ENCODE data around the gene PLEKHB2.

DNA sequence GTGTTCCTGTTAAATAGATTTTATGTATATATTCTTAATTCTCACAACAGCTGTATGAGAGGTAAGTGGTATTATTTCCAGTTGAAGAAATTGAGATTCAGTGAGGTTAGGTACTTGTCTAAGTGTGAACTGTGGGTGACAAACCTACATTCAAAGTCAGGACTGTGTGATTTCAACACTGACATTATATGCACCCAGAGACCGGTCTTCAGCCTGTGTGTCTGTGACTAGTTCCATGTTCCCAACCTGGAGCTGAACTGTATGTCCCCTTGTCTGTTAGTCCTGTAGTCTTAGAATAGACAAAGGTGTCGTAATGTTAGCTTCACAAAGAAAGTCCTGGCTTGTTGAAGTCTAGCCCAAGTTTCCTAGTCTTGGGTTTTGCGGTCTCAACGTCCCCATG lies 17.4 kb downstream of the PLEKHB2 start:
- TF ChIP-seq POLR2A (IDR thresholded peaks at IDR 0.05; ENCODE audit: low read length) (no peak), GATA1 (IDR thresholded peaks at IDR 0.05; ENCODE audit: low read depth, low read length) (no peak)
